T47D (cell line): ENCODE results near the gene CROT.

Source experiments
- DNase-seq, 2 experiments: peaks; one replicate each; pipeline versions ENCODE4 v3.0.0 to v3.0.0-alpha.2; 2011 to 2012; ENCODE audit warnings: low read depth in 1 of 2, low spot score in 1 of 2
- JUND ChIP-seq: IDR thresholded peaks from 2 replicates; pipeline ENCODE4 v1.6.1; 2012; ENCODE audit warnings: low read depth
- in situ Hi-C: cut with HindIII; loops from 2 replicates; pipeline ENCODE4 v1.10.0; 2016; ENCODE audit warnings: low sequenced_read_pairs, low pct_unique_long_range_greater_than_20kb

Gene CROT

DNA sequence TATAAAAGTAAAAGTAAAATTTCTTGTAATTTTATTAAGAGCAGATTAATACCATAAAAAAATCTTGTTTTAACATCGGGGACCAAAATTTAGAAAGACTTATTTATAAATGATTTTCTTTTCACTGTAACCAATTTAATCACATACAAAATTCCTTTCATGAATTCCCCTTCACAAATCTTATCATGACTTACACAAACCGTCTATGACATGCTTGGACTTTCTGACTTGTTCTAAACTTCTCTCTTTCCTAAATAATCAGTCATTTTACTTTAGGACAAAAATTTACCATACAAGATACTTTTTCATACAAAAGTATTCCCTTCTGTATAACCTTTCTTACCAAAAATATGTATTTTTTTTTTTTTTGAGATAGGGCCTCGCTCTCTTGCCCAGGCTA is 9.3 kb downstream of the CROT start:
- DNase-seq = peak in 1 of 2 experiments; percentile 57
- in situ Hi-C loops = no loop called here

GRCh38 chr7:87356448-87356847 is 11.0 kb downstream of the CROT start:
- TF ChIP-seq JUND = no peak
- in situ Hi-C loops = no loop called here
- DNase-seq = no peak

More for the DNA sequence above, 9.3 kb downstream of the CROT start:
- no peak for TF ChIP-seq JUND

GRCh38 chr7:87359366-87359765 is 13.9 kb downstream of the CROT start:
- in situ Hi-C loops = no loop called here
- DNase-seq = no peak
- TF ChIP-seq JUND = no peak

DNA sequence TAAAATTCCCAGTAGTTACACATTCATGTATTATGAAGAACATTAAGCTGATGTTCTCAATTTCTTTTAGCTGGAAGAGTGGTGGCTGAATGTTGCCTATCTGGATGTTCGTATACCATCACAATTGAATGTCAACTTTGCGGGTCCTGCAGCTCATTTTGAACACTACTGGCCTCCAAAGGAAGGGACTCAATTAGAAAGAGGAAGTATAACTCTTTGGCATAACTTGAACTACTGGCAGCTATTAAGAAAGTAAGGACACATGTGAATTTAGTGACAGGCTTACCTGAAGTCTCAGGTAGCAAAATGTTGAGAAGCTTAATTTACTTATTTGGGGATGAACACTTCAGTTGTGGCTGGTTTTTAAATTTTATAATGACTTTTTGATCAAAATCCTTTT is 15.9 kb downstream of the CROT start:
- no peak for DNase-seq
- no peak for TF ChIP-seq JUND
- in situ Hi-C loops = no loop called here

- no peak for TF ChIP-seq JUND
- no peak for DNase-seq
- in situ Hi-C loops = no loop called here
Measured at GRCh38 chr7:87363342-87363741, 17.9 kb downstream of the CROT start.

GRCh38 chr7:87364246-87364645 is 18.8 kb downstream of the CROT start:
- no peak for DNase-seq
- no peak for TF ChIP-seq JUND
- in situ Hi-C loops = no loop called here

GRCh38 chr7:87369216-87369615 is 23.8 kb downstream of the CROT start:
- in situ Hi-C loops = no loop called here
- no peak for TF ChIP-seq JUND
- DNase-seq = no peak

DNA sequence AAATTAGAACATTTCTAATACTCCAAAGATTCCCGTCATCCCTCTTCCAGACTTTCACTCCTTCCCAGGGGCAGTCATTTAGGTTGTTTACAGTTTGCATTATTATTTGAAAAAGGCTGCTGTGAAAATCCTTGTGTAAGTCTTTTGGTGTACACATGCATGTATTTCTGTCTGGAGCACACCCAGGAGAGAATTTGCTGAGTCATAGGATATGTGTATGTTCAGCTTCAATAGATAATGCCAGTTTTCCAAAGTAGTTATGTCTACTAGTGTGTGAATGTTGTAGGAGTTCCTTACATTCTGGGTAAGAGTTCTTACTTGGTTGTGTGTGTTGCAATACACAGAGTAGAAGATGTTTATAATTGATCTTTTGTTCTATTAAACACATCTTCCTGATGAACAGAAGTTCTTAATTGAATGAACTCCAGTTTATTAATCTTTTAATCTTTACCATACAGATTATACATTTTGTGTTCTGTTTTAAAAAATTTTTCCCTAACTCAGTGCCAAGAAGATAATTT is 25.3 kb downstream of the CROT start:
- TF ChIP-seq JUND = no peak
- DNase-seq = peak in 1 of 2 experiments; percentile 39
- in situ Hi-C loops = no loop called here

- in situ Hi-C loops = no loop called here
- peak in 1 of 2 experiments; percentile 71 for DNase-seq
- peak; percentile 55; the same call in 1 of the 2 replicates for TF ChIP-seq JUND
Measured at GRCh38 chr7:87375662-87376435, 30.4 kb downstream of the CROT start.

GRCh38 chr7:87380905-87381304 is 35.4 kb downstream of the CROT start:
- TF ChIP-seq JUND = no peak
- no peak for DNase-seq
- in situ Hi-C loops = no loop called here

- TF ChIP-seq JUND = no peak
- no peak for DNase-seq
- in situ Hi-C loops = no loop called here
Measured at GRCh38 chr7:87391020-87391701, 45.7 kb downstream of the CROT start.

DNA sequence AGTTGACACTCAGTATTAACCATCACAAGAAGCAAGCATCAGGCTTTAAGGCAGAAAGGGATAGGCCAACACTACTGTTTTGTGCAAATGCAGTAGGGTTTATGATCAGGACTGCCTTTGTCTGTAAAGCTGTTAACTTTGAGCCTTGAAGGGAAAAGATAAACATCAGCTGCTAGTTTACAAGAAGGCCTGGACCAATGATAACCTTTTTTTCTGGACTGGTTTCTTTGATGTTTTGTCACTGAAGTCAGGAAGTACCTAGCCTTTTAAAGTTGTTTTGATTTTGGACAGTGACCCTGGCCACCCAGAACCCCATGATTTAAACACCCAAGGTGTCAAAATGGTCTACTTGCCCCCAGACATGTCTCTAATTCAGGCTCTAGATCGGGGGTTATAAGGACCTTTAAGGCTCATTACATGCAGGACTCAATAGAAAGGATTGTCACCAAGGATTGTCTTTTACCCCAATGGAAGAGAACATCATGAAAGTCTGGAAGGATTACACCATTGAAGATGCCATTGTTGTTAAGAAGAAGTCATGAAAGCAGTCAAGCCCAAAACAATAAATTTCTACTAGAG is 50.1 kb downstream of the CROT start:
- no peak for DNase-seq
- in situ Hi-C loops = no loop called here
- no peak for TF ChIP-seq JUND

GRCh38 chr7:87398446-87398845 is 53.0 kb downstream of the CROT start:
- TF ChIP-seq JUND = no peak
- no peak for DNase-seq
- in situ Hi-C loops = no loop called here
